ENCODE results near the gene PLCB4.

The PLCB4 gene

DNA sequence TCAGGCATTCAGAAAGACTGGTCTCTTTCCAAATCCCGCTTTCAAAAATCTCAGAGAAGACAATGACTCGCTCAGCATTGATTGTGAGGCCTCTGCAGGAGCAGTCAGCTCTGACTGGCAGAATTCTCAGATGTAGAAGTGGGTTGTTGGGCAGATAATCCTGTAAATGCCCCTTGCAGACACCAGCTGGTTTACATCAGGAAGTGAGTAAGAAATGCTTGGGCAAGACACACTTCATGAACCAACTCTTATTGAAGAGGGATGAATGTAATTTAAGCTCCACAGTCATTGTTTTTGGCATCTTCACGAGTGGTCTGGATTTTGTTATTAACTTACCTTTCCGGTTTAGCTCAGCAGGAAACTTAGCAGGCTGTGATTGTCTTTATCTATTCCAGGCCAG is 166.6 kb downstream of the PLCB4 start:
- Histone ChIP-seq H4K20me1 (ENCODE audit: low read depth, low read length) (no peaks in the 10 kb centered on the region), H3K4me3 (ENCODE audit: insufficient read depth, low read length, poor library complexity, severe bottlenecking) (no peak overlapping the region), H3K9me2 (replicated peaks; ENCODE audit: insufficient read depth, low read length) (no peaks in the 10 kb centered on the region; the same call in 1 of the 2 replicates), H3K9ac (ENCODE audit: low read length) (no peak overlapping the region), H3K4me2 (ENCODE audit: low read depth, low read length, poor library complexity, severe bottlenecking) (no peak overlapping the region), H3K27me3 (ENCODE audit: low read length) (no peaks in the 10 kb centered on the region), H3K36me3 (ENCODE audit: low read length) (no peaks in the 10 kb centered on the region), H3K27ac (ENCODE audit: low read depth, low read length) (no peak overlapping the region), H3K79me2 (ENCODE audit: insufficient read depth, low read length) (no peaks in the 10 kb centered on the region), H3F3A (ENCODE audit: insufficient read depth) (no peaks in the 10 kb centered on the region), H3K9me3 (ENCODE audit: insufficient read depth, low read length) (no peaks in the 10 kb centered on the region), H2AFZ (ENCODE audit: low read depth, low read length, severe bottlenecking) (no peak overlapping the region)
- TF ChIP-seq EZH2phosphoT487 (conservative IDR thresholded peaks at IDR 0.05; ENCODE audit: low read length) (no peak), CTCF (IDR thresholded peaks at IDR 0.05; ENCODE audit: insufficient read depth, low read length, poor library complexity, severe bottlenecking) (no peak)

- Histone ChIP-seq H3K79me2 (ENCODE audit: insufficient read depth, low read length) (no peaks in the 10 kb centered on the region), H3K9me2 (replicated peaks; ENCODE audit: insufficient read depth, low read length) (no peaks in the 10 kb centered on the region; the same call in 1 of the 2 replicates), H3K9me3 (ENCODE audit: insufficient read depth, low read length) (no peaks in the 10 kb centered on the region), H4K20me1 (ENCODE audit: low read depth, low read length) (no peaks in the 10 kb centered on the region), H3K4me2 (ENCODE audit: low read depth, low read length, poor library complexity, severe bottlenecking) (no peak overlapping the region), H2AFZ (ENCODE audit: low read depth, low read length, severe bottlenecking) (no peak overlapping the region), H3F3A (ENCODE audit: insufficient read depth) (no peaks in the 10 kb centered on the region), H3K27ac (ENCODE audit: low read depth, low read length) (no peak overlapping the region), H3K36me3 (ENCODE audit: low read length) (no peaks in the 10 kb centered on the region), H3K4me3 (ENCODE audit: insufficient read depth, low read length, poor library complexity, severe bottlenecking) (no peak overlapping the region), H3K27me3 (ENCODE audit: low read length) (no peaks in the 10 kb centered on the region), H3K9ac (ENCODE audit: low read length) (no peak overlapping the region)
- TF ChIP-seq CTCF (IDR thresholded peaks at IDR 0.05; ENCODE audit: insufficient read depth, low read length, poor library complexity, severe bottlenecking) (no peak), EZH2phosphoT487 (conservative IDR thresholded peaks at IDR 0.05; ENCODE audit: low read length) (no peak)
These were observed 167.6 kb downstream of the PLCB4 start for GRCh38 chr20:9236458-9236857.

DNA sequence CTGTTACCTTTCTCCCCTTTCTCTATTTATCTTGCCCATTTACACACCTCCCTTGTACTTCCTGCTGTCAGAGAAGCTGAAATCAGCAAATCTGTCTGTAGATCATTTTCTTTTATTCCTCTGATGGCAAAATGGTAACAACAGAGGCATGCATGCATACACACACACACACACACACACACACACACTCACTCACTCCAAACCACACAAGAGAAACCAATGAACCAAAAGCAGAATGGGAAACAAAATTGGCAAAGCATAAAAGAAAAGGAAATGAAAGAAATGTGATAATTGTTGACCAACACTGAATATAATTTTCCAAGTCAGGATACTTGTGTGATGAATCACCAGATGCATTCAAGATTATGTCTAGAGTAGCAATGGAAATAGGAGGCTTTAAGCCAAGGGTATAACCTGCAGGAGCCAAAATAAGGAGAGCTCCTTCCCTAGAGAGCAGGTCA is 172.4 kb downstream of the PLCB4 start:
- no peak overlapping the region for H3K27ac ChIP-seq (ENCODE audit: low read depth, low read length)
- no peak overlapping the region for H3K4me2 ChIP-seq (ENCODE audit: low read depth, low read length, poor library complexity, severe bottlenecking)

More for the DNA sequence above, 172.4 kb downstream of the PLCB4 start:
- Histone ChIP-seq H2AFZ (ENCODE audit: low read depth, low read length, severe bottlenecking) (no peak overlapping the region), H3K9me2 (replicated peaks; ENCODE audit: insufficient read depth, low read length) (no peaks in the 10 kb centered on the region; the same call in 1 of the 2 replicates), H3K79me2 (ENCODE audit: insufficient read depth, low read length) (no peaks in the 10 kb centered on the region), H3K36me3 (ENCODE audit: low read length) (no peaks in the 10 kb centered on the region), H3K9me3 (ENCODE audit: insufficient read depth, low read length) (no peaks in the 10 kb centered on the region), H3K9ac (ENCODE audit: low read length) (no peak overlapping the region), H3K27me3 (ENCODE audit: low read length) (no peaks in the 10 kb centered on the region), H4K20me1 (ENCODE audit: low read depth, low read length) (no peaks in the 10 kb centered on the region), H3F3A (ENCODE audit: insufficient read depth) (no peaks in the 10 kb centered on the region), H3K4me3 (ENCODE audit: insufficient read depth, low read length, poor library complexity, severe bottlenecking) (no peak overlapping the region)
- TF ChIP-seq EZH2phosphoT487 (conservative IDR thresholded peaks at IDR 0.05; ENCODE audit: low read length) = no peak
- TF ChIP-seq CTCF (IDR thresholded peaks at IDR 0.05; ENCODE audit: insufficient read depth, low read length, poor library complexity, severe bottlenecking) = no peak

Data from SU-DHL-6 (cell line).